22Rv1 (cell line): ENCODE data around the gene ARHGAP26.

Experiments
- H3K27ac ChIP-seq: fragments of 450-650 bp; 2 replicates; pipeline ENCODE4 v1.5.1; 2017
- ZFX ChIP-seq: fragments of 450-650 bp; IDR thresholded peaks from 2 replicates; pipeline ENCODE4 v1.6.1; 2017; ENCODE audit warnings: antibody characterized with exemption, borderline replicate concordance
- TF ChIP-seq, protein P1 (sequence below): fragments of 450-650 bp; IDR thresholded peaks from 2 replicates; pipeline ENCODE4 v1.5.1; 2017; ENCODE audit warnings: mild to moderate bottlenecking

ARHGAP26 gene

DNA sequence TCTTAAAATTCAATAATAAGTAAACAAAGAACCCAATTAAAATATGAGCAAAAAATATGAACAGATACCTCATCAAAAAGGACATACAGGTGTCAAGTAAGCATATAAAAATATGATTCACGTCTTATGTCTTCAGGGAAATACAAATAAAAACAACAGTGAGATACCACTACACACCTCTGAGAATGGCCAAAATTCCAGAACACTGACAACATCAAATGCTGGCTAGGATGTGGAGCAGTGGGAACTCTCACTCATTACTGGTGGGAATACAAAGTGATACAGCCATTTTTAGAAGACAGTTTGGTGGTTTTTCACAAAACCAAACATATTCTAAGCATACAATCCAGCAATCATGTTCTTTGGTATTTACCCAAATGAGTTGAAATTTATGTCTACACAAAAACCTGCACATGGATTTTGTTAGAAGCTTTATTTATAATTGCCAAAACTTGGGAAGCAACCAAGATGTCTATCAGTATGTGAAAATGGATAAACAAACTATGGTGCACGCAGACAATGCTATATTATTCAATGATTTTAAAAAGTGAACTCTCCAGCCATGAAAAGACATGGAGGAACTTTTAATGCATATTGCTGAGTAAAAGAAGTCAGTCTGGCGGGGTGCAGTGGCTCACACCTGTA, 381.0 kb downstream of the ARHGAP26 start:
- H3K27ac ChIP-seq = no peak overlapping the region
- TF ChIP-seq, protein P1, sequence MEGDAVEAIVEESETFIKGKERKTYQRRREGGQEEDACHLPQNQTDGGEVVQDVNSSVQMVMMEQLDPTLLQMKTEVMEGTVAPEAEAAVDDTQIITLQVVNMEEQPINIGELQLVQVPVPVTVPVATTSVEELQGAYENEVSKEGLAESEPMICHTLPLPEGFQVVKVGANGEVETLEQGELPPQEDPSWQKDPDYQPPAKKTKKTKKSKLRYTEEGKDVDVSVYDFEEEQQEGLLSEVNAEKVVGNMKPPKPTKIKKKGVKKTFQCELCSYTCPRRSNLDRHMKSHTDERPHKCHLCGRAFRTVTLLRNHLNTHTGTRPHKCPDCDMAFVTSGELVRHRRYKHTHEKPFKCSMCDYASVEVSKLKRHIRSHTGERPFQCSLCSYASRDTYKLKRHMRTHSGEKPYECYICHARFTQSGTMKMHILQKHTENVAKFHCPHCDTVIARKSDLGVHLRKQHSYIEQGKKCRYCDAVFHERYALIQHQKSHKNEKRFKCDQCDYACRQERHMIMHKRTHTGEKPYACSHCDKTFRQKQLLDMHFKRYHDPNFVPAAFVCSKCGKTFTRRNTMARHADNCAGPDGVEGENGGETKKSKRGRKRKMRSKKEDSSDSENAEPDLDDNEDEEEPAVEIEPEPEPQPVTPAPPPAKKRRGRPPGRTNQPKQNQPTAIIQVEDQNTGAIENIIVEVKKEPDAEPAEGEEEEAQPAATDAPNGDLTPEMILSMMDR = no peak
- no peak for TF ChIP-seq ZFX

DNA sequence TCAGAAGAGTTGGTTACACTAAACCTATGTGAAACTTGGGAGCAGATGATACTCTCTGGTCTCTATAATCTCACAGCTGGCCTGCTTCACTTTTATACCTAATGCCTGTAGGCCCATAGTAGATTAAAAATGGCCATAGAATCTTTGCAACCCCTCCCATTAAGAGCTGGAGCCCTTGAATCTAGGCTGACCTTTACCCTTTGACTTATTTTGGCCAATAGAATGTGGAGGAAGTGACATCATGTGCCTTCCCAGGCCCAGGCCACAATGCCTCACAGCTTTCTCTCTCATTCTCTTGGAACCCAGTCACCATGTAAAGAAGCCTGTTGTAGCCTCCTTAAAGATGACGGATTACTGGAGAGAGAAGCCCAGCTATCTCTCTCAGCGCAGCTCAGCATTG, 382.3 kb downstream of the ARHGAP26 start:
- no peak overlapping the region for H3K27ac ChIP-seq
- TF ChIP-seq ZFX = no peak
- TF ChIP-seq, protein P1 = no peak

DNA sequence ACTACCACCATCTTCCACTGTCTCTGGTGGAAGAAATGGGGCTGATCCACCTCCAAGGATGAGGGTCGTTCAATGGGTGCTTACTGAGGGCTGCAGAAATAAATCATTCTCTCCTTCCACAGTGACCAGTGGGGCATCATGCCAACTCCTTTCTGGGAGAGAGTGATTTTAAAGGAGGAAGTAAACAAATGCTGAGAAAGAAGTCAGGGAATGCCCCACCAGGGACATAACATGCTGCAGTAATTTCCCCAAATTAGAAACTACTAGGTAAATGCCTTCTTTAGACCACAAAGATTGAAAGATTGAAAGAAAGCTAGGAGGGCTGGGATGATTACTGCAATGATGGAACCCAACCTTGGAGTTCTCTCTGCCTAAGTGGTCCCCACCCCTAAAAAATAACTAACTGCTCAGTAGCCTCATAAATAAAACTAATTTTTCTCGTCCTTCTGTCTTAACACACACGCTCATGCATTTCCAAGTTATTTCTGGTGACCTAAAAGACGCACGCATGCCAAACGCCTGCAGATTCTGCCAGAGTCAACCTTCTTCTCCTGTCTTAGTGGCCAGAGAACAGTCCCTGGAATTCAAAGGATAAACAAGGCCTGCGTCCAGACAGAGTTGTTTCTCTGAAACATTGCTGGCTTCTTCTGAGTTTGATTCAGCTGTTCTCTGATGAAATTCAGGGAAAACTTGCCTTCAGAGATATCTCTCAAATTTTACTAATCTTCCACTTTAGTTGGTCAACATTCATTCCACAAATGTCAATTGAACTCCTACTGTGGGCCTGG, 383.3 kb downstream of the ARHGAP26 start:
- no peak overlapping the region for H3K27ac ChIP-seq
- no peak for TF ChIP-seq ZFX
- TF ChIP-seq, protein P1 = no peak

DNA sequence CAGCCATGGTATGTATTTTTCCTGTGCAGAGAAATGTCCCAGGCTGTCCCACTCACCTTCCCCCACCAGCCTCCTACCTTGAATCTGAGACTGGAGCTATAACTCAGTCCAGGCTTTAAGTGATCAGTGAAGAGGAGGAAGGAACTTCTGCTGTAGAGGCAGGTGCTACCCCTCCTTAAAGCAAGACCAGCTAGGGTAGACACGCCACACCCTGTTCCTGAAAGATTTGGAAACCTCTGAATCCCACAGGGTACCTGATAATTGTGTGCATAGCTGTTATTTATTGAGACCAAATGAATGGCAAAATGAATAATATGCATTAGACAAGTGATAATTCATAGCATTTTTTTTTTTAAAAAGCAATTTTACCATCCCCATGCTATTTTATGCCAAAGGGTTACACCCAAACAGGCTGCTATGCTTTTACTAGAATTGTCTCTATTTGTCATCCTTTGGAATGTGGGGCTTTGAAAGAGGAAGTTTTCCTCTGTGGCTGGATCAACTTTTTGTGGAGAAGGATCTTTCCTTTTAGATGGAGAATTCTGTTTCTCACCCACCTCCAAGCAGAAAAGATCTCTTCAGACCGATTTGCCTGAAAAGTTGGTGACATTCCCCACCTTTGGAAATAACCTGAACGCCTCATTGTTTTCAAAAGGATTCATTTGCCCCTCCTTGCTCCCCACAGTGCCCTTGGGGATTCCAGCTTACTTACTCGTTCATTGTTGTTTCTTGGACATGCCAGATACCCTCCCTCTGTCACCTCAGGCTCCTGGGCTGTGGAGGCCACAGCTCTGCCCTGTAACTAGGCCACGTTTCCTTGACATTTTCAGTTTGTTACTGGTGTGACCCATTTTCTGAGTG, 384.6 kb downstream of the ARHGAP26 start:
- TF ChIP-seq ZFX = no peak
- TF ChIP-seq, protein P1 = no peak
- no peak overlapping the region for H3K27ac ChIP-seq

DNA sequence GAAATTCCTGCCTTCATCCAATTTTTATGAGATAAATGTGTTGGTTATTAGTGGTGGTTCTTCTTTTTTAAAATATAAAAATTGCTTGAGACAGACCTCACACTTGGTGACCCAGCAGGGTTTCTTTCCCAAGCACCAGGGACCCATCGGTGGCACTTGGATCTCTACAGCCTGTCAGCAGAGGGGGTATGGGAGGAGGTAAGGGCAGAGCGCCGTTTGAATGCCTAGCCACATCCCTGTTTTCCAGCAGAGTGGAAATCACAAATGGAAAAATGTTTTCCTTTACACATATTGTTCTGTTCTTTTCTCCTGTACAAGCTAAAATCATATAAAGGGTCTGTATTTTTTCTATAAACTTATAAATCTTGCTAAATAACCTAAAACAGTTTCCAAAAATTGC, 385.3 kb downstream of the ARHGAP26 start:
- H3K27ac ChIP-seq = no peak overlapping the region
- TF ChIP-seq ZFX = no peak
- TF ChIP-seq, protein P1 = no peak

DNA sequence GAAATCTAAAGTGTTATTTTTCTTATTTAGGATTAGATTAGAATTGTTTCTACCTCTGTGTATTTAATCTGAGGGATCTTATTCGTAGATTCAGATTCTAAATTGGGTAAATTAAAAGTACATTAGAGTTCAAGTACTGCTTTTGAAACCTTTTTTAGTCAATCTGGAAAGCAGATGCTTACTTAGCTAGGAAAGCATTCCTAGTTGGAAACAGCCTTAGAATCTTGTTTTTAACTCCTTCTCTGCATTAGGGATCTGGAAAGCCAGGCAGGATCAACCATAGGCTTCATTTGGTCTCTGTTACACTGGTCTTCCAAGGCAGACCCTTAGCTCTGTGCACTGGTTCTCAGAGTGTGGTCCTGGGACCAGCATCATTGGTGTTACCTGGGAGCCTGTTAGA, 385.9 kb downstream of the ARHGAP26 start:
- no peak overlapping the region for H3K27ac ChIP-seq

More for the DNA sequence above, 385.9 kb downstream of the ARHGAP26 start:
- TF ChIP-seq ZFX = no peak
- TF ChIP-seq, protein P1 = no peak
